HepG2 (cell line): ENCODE data around the gene WBP1. TPM values are rescaled to one million over a fixed set of nuclear protein-coding genes. Genes with fewer than 3 reads are reported as not detected.
A peak's percentile ranks its signal among the peaks of the same experiment; 100 is the strongest.

Experiments
- BCL6 ChIP-seq: IDR thresholded peaks from 2 replicates; pipeline ENCODE4 v1.6.1; 2016; ENCODE audit warnings: missing genetic modification reagents, missing compliant biosample characterization
- CCDC6 ChIP-seq: sonication (generic); formaldehyde crosslinking; IDR thresholded peaks from 2 replicates; pipeline ENCODE4 v1.8.1; 2022; ENCODE audit warnings: mild to moderate bottlenecking, missing genetic modification reagents, moderate library complexity
- ELF3 ChIP-seq: IDR thresholded peaks from 2 replicates; pipeline ENCODE4 v1.6.1; 2016; ENCODE audit warnings: missing genetic modification reagents, missing compliant biosample characterization
- KLF9 ChIP-seq: IDR thresholded peaks from 2 replicates; pipeline ENCODE4 v1.6.1; 2016; ENCODE audit warnings: low read depth
- NAIF1 ChIP-seq: sonication (generic); formaldehyde crosslinking; IDR thresholded peaks from 2 replicates; pipeline ENCODE4 v1.5.0; 2020; ENCODE audit warnings: mild to moderate bottlenecking, missing genetic modification reagents, borderline replicate concordance
- RARG ChIP-seq: sonication (generic); formaldehyde crosslinking; IDR thresholded peaks from 2 replicates; pipeline ENCODE4 v1.4.0; 2020; ENCODE audit warnings: low read depth, mild to moderate bottlenecking, missing genetic modification reagents
- SRY ChIP-seq: sonication (generic); formaldehyde crosslinking; IDR thresholded peaks from 2 replicates; pipeline ENCODE4 v1.8.0; 2022; ENCODE audit warnings: mild to moderate bottlenecking, missing genetic modification reagents
- ZNF720 ChIP-seq: sonication (generic); formaldehyde crosslinking; IDR thresholded peaks from 2 replicates; pipeline ENCODE4 v1.4.0; 2020; ENCODE audit warnings: missing genetic modification reagents
- polyA plus RNA-seq, 8 experiments: library from polyadenylated mRNA; depleted of rRNA in 3 of 8; stranded (reverse) in 7 of 8; unstranded in 1 of 8; fragments of >200 nt; fragmentation: Illumina TruSeq in 4 of 8; extraction: Trizol in 4 of 8; gene quantifications; 2 replicates each; pipeline versions ENCODE4 v1.2.1 to v1.2.3, GENCODE V29; 2011 to 2016; ENCODE audit warnings: low read depth in 4 of 8, missing spikeins in 1 of 8, mixed read lengths in 1 of 8; ENCODE audit not compliant: insufficient read depth in 1 of 8
- total RNA-seq, 5 experiments: library from RNA; depleted of rRNA; stranded (reverse); fragments of >200 nt; fragmentation: Illumina TruSeq; extraction: Trizol; gene quantifications; 2 replicates each; pipeline ENCODE4 v1.2.3, GENCODE V29; 2016; ENCODE audit warnings: low read depth in 1 of 5
- TF ChIP-seq, protein P1 (sequence below): IDR thresholded peaks from 2 replicates; pipeline ENCODE4 v1.6.1; 2016; ENCODE audit warnings: low read depth, missing genetic modification reagents, missing compliant biosample characterization
- TF ChIP-seq, protein P2 (sequence below): IDR thresholded peaks from 2 replicates; pipeline ENCODE4 v1.6.1; 2016; ENCODE audit warnings: control low read depth
- TF ChIP-seq, protein P3 (sequence below): sonication (generic); formaldehyde crosslinking; IDR thresholded peaks from 2 replicates; pipeline ENCODE4 v1.4.0; 2020; ENCODE audit warnings: missing genetic modification reagents
- TF ChIP-seq, protein P4 (sequence below): sonication (generic); formaldehyde crosslinking; IDR thresholded peaks from 2 replicates; pipeline ENCODE4 v1.4.0; 2020; ENCODE audit warnings: missing genetic modification reagents
- TF ChIP-seq, protein P5 (sequence below), 2 experiments: fragments of 450-650 bp in 1 of 2; sonication (generic) in 1 of 2; formaldehyde crosslinking; IDR thresholded peaks; 2 replicates each; pipeline versions ENCODE4 v1.5.0 to v1.8.0; 2020 to 2022; ENCODE audit warnings: mild to moderate bottlenecking in 1 of 2, missing genetic modification reagents in 1 of 2
- TF ChIP-seq, protein P6 (sequence below): sonication (generic); formaldehyde crosslinking; IDR thresholded peaks from 2 replicates; pipeline ENCODE4 v1.9.0; 2021; ENCODE audit warnings: missing genetic modification reagents, borderline replicate concordance

Gene WBP1
- total and polyA plus RNA-seq, 2 of the 13 experiments (the other 11 are each of a cell fraction or from before 2014, with no cell fraction given) = 38.8 to 85.7 TPM

DNA sequence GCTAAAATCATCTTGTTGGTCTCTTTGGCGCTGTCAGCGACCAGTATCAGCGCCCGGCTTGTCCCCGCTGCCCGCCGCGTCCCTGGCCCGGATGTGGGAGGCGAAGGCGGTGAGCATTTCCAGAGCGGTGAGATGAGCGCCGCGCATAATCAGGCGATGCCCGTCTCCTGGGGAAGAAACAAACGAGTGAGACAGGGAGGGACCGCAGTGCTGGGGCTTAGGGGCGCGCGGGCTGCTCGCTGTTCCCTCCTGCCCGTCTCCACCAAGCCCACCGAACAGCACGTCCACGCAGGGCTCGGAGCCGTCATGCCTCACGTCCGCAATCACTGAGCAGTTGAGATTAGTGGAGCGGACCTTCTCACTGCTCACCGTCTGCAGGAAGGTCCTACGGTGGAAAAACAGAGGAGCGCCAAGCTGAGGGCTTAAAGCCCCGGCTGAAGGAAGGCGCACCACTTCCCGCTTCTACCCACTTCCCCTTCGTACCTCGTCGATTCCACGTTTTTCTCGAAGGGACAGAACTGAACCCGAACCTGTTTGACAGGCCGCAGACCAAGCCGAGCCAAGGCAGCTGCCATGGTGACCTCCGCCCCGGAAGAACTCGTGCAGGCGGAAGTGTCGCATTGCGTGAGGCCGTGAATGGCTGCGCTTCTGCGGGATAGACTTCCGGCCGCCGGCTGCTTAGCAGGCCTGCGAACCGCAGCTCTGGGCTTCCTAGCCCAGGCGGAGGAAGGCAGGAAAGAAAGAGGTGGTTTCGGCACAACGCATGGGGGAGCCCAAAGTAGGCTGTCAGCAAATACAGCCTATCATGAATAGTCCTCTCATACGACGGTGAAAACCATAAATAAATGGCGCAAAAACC, 14.1 kb downstream of the WBP1 start, which contains the start of gene MRPL53 (continued):
- peak; percentile 85 for TF ChIP-seq ELF3
- peak; percentile 93; the same call in 1 of the 2 replicates for TF ChIP-seq ZNF720 (CRISPR knock-in tag)
- TF ChIP-seq, protein P1, sequence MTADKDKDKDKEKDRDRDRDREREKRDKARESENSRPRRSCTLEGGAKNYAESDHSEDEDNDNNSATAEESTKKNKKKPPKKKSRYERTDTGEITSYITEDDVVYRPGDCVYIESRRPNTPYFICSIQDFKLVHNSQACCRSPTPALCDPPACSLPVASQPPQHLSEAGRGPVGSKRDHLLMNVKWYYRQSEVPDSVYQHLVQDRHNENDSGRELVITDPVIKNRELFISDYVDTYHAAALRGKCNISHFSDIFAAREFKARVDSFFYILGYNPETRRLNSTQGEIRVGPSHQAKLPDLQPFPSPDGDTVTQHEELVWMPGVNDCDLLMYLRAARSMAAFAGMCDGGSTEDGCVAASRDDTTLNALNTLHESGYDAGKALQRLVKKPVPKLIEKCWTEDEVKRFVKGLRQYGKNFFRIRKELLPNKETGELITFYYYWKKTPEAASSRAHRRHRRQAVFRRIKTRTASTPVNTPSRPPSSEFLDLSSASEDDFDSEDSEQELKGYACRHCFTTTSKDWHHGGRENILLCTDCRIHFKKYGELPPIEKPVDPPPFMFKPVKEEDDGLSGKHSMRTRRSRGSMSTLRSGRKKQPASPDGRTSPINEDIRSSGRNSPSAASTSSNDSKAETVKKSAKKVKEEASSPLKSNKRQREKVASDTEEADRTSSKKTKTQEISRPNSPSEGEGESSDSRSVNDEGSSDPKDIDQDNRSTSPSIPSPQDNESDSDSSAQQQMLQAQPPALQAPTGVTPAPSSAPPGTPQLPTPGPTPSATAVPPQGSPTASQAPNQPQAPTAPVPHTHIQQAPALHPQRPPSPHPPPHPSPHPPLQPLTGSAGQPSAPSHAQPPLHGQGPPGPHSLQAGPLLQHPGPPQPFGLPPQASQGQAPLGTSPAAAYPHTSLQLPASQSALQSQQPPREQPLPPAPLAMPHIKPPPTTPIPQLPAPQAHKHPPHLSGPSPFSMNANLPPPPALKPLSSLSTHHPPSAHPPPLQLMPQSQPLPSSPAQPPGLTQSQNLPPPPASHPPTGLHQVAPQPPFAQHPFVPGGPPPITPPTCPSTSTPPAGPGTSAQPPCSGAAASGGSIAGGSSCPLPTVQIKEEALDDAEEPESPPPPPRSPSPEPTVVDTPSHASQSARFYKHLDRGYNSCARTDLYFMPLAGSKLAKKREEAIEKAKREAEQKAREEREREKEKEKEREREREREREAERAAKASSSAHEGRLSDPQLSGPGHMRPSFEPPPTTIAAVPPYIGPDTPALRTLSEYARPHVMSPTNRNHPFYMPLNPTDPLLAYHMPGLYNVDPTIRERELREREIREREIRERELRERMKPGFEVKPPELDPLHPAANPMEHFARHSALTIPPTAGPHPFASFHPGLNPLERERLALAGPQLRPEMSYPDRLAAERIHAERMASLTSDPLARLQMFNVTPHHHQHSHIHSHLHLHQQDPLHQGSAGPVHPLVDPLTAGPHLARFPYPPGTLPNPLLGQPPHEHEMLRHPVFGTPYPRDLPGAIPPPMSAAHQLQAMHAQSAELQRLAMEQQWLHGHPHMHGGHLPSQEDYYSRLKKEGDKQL (CRISPR knock-in tag) = peak; percentile 58; the same call in 1 of the 2 replicates
- peak; percentile 64 for TF ChIP-seq BCL6 (CRISPR knock-in tag)
- no peak for TF ChIP-seq KLF9 (CRISPR knock-in tag)
- TF ChIP-seq SRY (CRISPR knock-in tag) = peak; percentile 84
- peak; percentile 90 for TF ChIP-seq CCDC6 (CRISPR knock-in tag)
- TF ChIP-seq, protein P2, sequence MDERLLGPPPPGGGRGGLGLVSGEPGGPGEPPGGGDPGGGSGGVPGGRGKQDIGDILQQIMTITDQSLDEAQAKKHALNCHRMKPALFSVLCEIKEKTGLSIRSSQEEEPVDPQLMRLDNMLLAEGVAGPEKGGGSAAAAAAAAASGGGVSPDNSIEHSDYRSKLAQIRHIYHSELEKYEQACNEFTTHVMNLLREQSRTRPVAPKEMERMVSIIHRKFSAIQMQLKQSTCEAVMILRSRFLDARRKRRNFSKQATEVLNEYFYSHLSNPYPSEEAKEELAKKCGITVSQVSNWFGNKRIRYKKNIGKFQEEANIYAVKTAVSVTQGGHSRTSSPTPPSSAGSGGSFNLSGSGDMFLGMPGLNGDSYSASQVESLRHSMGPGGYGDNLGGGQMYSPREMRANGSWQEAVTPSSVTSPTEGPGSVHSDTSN (CRISPR knock-in tag) = no peak
- TF ChIP-seq RARG (CRISPR knock-in tag) = peak; percentile 96
- TF ChIP-seq NAIF1 = peak; percentile 88
- TF ChIP-seq, protein P3, sequence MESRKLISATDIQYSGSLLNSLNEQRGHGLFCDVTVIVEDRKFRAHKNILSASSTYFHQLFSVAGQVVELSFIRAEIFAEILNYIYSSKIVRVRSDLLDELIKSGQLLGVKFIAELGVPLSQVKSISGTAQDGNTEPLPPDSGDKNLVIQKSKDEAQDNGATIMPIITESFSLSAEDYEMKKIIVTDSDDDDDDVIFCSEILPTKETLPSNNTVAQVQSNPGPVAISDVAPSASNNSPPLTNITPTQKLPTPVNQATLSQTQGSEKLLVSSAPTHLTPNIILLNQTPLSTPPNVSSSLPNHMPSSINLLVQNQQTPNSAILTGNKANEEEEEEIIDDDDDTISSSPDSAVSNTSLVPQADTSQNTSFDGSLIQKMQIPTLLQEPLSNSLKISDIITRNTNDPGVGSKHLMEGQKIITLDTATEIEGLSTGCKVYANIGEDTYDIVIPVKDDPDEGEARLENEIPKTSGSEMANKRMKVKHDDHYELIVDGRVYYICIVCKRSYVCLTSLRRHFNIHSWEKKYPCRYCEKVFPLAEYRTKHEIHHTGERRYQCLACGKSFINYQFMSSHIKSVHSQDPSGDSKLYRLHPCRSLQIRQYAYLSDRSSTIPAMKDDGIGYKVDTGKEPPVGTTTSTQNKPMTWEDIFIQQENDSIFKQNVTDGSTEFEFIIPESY (CRISPR knock-in tag) = no peak
- TF ChIP-seq, protein P4, sequence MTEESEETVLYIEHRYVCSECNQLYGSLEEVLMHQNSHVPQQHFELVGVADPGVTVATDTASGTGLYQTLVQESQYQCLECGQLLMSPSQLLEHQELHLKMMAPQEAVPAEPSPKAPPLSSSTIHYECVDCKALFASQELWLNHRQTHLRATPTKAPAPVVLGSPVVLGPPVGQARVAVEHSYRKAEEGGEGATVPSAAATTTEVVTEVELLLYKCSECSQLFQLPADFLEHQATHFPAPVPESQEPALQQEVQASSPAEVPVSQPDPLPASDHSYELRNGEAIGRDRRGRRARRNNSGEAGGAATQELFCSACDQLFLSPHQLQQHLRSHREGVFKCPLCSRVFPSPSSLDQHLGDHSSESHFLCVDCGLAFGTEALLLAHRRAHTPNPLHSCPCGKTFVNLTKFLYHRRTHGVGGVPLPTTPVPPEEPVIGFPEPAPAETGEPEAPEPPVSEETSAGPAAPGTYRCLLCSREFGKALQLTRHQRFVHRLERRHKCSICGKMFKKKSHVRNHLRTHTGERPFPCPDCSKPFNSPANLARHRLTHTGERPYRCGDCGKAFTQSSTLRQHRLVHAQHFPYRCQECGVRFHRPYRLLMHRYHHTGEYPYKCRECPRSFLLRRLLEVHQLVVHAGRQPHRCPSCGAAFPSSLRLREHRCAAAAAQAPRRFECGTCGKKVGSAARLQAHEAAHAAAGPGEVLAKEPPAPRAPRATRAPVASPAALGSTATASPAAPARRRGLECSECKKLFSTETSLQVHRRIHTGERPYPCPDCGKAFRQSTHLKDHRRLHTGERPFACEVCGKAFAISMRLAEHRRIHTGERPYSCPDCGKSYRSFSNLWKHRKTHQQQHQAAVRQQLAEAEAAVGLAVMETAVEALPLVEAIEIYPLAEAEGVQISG (CRISPR knock-in tag) = peak; percentile 97
- TF ChIP-seq, protein P5, sequence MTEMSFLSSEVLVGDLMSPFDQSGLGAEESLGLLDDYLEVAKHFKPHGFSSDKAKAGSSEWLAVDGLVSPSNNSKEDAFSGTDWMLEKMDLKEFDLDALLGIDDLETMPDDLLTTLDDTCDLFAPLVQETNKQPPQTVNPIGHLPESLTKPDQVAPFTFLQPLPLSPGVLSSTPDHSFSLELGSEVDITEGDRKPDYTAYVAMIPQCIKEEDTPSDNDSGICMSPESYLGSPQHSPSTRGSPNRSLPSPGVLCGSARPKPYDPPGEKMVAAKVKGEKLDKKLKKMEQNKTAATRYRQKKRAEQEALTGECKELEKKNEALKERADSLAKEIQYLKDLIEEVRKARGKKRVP (CRISPR knock-in tag; IDR thresholded peaks at IDR 0.05) = peak in 1 of 2 experiments; percentile 84; a peak in 2 of 4 replicates
- TF ChIP-seq, protein P6, sequence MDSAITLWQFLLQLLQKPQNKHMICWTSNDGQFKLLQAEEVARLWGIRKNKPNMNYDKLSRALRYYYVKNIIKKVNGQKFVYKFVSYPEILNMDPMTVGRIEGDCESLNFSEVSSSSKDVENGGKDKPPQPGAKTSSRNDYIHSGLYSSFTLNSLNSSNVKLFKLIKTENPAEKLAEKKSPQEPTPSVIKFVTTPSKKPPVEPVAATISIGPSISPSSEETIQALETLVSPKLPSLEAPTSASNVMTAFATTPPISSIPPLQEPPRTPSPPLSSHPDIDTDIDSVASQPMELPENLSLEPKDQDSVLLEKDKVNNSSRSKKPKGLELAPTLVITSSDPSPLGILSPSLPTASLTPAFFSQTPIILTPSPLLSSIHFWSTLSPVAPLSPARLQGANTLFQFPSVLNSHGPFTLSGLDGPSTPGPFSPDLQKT (CRISPR knock-in tag) = no peak; the same call in 1 of the 2 replicates
